GM12801 (cell line): ENCODE measurements around the gene CAPS.

ENCODE experiments used
- TF ChIP-seq, protein P1 (sequence below): IDR thresholded peaks from one replicate; pipeline ENCODE4 v1.5.1; 2011; ENCODE audit warnings: control low read depth; ENCODE audit not compliant: insufficient read length; ENCODE audit errors: extremely low read depth

Gene CAPS

DNA sequence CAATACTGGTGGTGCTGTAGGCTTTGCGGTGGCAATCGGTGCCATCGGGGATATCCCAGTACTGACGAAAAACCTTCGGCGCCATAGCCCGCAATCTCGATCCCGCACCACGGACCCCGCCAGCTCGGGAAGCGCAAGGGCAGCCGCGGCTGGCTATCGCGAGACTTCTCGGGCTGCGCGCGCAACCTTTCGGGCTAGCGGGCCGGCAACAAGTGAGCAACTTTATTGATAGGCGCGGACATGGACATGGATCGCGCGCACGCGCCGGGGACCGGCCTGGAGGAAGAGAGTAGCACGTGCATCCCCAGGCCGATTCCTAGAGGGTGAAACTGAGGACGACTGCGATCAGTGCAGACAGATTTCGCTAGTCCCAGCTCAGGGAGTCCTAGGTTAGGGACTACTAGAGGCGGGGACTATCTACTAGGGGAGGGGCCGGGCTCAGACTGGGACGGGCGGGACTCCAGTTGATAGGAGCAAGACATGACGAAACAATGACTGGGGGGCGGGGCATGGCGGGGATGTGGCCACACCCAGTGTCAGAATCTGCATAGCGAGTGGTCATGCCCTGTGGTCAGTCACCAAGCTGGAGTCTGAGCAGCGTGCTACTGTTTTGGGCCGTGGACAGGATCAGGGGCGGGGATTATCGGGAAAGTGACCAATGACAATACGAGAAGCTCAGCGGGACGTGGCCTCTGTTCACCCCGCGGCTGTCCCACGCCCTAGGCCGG, 10.3 kb upstream of the CAPS start, which contains the start of gene NDUFA11:
Gene NDUFA11, minus strand, starts transcription at position 167 of the 728 bp plus-strand sequence. Its CDS starts 82 bp downstream, at position 85.
- TF ChIP-seq, protein P1, sequence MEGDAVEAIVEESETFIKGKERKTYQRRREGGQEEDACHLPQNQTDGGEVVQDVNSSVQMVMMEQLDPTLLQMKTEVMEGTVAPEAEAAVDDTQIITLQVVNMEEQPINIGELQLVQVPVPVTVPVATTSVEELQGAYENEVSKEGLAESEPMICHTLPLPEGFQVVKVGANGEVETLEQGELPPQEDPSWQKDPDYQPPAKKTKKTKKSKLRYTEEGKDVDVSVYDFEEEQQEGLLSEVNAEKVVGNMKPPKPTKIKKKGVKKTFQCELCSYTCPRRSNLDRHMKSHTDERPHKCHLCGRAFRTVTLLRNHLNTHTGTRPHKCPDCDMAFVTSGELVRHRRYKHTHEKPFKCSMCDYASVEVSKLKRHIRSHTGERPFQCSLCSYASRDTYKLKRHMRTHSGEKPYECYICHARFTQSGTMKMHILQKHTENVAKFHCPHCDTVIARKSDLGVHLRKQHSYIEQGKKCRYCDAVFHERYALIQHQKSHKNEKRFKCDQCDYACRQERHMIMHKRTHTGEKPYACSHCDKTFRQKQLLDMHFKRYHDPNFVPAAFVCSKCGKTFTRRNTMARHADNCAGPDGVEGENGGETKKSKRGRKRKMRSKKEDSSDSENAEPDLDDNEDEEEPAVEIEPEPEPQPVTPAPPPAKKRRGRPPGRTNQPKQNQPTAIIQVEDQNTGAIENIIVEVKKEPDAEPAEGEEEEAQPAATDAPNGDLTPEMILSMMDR, result no peak

DNA sequence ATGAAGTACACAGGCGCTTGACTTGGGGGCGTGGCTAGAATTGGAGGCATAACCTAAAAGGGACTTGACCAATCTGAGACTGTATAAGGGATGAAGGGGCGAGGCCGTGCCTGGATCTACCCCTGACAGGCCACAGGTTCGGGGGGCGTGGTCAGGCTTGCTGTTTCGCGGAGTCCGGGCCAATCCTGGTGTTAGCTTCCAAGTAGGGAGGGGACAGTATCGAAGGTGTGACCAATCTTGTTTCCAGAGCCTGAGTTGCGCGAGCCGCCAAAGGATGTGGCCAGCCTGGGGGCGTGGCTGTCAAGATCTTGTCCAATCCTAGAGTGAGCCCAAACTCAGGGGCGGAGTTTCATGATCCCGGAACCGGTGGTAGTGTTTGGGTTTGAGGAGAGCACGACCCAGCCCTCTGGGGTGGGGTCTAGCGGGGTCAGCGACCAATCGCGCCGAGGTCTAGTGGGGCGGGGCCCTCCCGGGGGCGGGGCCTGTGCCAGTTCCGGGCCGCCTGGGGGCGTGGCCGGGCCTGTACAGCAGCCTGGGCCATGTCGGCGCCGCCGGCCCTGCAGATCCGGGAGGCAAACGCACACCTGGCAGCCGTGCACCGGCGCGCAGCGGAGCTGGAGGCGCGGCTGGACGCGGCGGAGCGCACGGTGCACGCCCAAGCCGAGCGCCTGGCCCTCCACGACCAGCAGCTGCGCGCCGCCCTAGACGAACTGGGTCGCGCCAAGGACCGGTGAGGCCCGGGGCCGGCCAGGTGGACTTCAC, 9.5 kb upstream of the CAPS start, which contains the start of gene VMAC:
Gene VMAC, plus strand, starts transcription at position 521 of the 762 bp plus-strand sequence. Its CDS starts 19 bp downstream, at position 540.
- TF ChIP-seq, protein P1, result no peak

DNA sequence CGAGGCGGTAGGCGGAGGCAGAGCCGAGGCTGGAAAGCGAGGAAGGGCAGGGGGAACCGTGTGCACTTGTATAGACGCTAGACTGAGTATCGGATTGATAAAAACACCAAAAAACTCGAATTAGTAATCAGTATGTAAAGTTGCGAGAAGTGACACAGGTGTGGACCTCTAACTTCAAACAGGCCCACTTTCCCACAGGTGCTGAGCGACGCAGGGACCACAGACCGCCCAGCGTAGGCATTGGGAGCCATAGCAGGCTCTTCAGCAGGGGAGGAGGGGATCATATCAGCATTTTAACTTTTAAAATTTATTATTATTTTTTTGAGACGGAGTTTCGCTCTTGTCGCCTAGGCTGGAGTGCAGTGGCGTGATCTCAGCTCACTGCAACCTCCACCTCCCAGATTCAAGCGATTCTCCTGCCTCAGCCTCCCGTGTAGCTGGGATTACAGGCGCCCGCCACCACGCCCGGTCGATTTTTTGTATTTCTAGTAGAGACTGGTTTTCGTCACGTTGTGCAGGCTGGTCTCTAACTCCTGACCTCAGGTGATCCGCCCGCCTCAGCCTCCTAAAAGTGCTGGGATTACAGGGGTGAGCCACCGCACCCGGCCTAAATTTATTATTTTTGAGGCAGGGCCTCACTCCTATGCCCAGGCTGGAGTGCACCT, 8.8 kb upstream of the CAPS start:
- TF ChIP-seq, protein P1, result no peak

DNA sequence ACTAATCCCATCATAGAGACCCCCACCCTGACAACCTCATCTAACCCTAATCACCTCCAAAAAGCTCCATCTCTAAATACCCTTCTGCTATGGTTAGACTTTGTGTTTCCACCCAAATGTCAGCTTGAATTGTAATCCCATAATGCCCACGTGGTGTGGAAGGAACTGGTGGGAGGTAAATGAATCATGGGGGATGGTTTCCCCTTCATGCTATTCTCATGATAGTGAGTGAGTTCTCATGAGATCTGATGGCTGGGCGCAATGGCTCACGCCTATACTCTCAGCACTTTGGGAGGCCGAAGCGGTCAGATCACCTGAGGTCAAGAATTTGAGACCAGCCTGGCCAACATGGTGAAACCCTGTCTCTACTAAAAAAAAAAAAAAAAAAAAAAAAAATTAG, 6.8 kb upstream of the CAPS start:
- TF ChIP-seq, protein P1, result no peak

DNA sequence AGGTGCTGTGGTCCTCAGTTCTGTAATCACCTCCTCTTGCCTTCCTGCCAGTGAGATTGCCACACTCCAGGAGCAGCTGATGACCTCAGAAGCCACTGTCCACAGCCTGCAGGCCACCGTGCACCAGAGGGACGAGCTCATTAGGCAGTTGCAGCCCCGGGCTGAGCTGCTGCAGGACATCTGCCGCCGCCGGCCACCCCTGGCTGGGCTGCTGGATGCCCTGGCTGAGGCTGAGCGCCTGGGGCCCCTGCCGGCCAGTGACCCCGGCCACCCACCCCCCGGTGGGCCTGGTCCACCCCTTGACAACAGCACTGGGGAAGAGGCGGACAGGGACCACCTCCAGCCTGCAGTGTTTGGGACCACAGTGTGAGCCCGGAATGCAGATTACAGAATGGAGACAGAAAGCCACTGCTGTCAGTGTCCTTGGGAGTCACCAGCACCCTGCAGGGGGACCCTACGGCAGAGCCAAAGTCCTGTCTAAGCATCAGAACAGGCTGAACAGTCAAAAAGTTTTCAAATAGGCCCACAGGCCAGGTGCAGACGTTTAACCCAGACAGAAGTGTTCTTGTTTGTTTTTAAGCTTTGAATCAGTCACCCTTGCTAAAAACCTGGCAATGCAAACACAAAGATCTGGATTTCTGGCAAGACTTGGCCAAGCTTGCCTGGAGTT, 5.1 kb upstream of the CAPS start:
- TF ChIP-seq, protein P1, result no peak

DNA sequence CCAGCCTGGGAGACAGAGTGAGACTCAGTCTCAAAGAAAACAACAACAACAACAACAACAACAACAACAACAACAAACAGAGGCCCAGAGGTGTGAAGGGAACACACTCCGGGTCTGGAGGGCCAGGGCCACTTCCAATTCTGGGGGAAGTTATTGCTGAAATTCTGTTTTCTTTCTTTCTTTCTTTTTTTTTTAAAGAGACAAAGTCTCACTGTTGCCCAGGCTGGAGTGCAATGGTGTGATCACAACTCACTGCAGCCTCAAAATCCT, 3.5 kb upstream of the CAPS start:
- TF ChIP-seq, protein P1, result no peak

DNA sequence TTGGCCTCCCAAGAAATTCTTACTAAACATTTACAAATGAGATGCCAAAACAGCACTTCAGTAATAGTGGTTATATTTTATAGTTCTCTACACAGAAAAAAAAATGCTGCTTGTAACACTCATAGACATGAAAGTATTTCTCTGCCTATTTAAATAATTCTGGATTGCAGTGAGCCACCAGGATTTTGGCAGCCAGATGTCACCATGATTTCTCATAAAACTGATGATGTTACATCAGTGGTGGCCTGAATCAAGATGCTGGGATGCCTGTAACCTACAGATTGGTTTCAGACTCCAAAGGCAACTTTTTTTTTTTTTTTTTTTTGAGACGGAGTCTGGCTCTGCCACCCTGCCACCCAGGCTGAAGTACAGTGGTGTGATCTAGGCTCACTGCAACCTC, 2.7 kb upstream of the CAPS start:
- TF ChIP-seq, protein P1, result no peak
